Panc1 (cell line): Measurements from ENCODE around the gene PERCC1.

ENCODE experiments used
- POLR2AphosphoS5 ChIP-seq: IDR thresholded peaks from 2 replicates; pipeline ENCODE4 v1.6.1; 2012; ENCODE audit warnings: mild to moderate bottlenecking, low read depth, low read length, moderate library complexity
- TF ChIP-seq, protein P1 (sequence below), 2 experiments: IDR thresholded peaks; 2 replicates each; pipeline ENCODE4 v1.6.1; 2011 to 2012; ENCODE audit warnings: low read depth in 2 of 2, control low read depth in 1 of 2, low read length in 1 of 2, mild to moderate bottlenecking in 1 of 2, moderate library complexity in 1 of 2; ENCODE audit not compliant: insufficient read depth in 1 of 2
- TF ChIP-seq, protein P2 (sequence below): fragments of 450-650 bp; IDR thresholded peaks from 2 replicates; pipeline ENCODE4 v1.5.1; 2017; ENCODE audit warnings: mild to moderate bottlenecking

DNA sequence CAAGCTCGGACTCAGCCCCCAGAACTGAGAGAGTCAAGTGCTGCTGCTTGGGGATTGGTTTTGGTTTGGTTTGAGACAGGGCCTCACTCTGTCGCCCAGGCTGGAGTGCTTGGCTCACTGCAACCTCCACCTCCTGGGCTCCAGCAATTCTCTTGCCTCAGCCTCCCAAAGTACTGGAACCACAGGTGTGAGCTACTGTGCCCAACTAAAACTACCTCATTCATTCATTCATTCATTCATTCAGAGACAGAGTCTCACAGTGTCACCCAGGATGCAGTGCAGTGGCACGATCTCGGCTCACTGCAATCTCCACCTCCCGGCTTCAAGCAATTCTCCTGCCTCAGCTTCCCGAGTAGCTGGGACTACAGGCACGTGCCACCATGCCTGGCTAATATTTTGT is 41.1 kb upstream of the PERCC1 start:
- TF ChIP-seq, protein P1, sequence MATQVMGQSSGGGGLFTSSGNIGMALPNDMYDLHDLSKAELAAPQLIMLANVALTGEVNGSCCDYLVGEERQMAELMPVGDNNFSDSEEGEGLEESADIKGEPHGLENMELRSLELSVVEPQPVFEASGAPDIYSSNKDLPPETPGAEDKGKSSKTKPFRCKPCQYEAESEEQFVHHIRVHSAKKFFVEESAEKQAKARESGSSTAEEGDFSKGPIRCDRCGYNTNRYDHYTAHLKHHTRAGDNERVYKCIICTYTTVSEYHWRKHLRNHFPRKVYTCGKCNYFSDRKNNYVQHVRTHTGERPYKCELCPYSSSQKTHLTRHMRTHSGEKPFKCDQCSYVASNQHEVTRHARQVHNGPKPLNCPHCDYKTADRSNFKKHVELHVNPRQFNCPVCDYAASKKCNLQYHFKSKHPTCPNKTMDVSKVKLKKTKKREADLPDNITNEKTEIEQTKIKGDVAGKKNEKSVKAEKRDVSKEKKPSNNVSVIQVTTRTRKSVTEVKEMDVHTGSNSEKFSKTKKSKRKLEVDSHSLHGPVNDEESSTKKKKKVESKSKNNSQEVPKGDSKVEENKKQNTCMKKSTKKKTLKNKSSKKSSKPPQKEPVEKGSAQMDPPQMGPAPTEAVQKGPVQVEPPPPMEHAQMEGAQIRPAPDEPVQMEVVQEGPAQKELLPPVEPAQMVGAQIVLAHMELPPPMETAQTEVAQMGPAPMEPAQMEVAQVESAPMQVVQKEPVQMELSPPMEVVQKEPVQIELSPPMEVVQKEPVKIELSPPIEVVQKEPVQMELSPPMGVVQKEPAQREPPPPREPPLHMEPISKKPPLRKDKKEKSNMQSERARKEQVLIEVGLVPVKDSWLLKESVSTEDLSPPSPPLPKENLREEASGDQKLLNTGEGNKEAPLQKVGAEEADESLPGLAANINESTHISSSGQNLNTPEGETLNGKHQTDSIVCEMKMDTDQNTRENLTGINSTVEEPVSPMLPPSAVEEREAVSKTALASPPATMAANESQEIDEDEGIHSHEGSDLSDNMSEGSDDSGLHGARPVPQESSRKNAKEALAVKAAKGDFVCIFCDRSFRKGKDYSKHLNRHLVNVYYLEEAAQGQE (IDR thresholded peaks at IDR 0.05; ENCODE audit: insufficient read depth in 1 of 2, low read depth in 2 of 2, low read length in 1 of 2): no peak
- TF ChIP-seq, protein P2, sequence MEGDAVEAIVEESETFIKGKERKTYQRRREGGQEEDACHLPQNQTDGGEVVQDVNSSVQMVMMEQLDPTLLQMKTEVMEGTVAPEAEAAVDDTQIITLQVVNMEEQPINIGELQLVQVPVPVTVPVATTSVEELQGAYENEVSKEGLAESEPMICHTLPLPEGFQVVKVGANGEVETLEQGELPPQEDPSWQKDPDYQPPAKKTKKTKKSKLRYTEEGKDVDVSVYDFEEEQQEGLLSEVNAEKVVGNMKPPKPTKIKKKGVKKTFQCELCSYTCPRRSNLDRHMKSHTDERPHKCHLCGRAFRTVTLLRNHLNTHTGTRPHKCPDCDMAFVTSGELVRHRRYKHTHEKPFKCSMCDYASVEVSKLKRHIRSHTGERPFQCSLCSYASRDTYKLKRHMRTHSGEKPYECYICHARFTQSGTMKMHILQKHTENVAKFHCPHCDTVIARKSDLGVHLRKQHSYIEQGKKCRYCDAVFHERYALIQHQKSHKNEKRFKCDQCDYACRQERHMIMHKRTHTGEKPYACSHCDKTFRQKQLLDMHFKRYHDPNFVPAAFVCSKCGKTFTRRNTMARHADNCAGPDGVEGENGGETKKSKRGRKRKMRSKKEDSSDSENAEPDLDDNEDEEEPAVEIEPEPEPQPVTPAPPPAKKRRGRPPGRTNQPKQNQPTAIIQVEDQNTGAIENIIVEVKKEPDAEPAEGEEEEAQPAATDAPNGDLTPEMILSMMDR: no peak
- TF ChIP-seq POLR2AphosphoS5: no peak
